ENCODE measurements around the gene MYO18B.

MYO18B gene

GRCh38 chr22:25752615-25753214 lies 10.7 kb downstream of the MYO18B start:
- Histone ChIP-seq H3K4me1 (ENCODE audit: low read length) (no peaks in the 10 kb centered on the region), H3K9me2 (replicated peaks; ENCODE audit: insufficient read depth, low read length) (no peaks in the 10 kb centered on the region), H4K20me1 (ENCODE audit: insufficient read depth, low read length) (no peaks in the 10 kb centered on the region), H3K9me3 (replicated peaks; ENCODE audit: insufficient read depth, low read length) (no peaks in the 10 kb centered on the region), H3K36me3 (replicated peaks; ENCODE audit: insufficient read depth, low read length) (no peaks in the 10 kb centered on the region), H2AFZ (ENCODE audit: low read length) (no peak overlapping the region), H3K9ac (ENCODE audit: low read length) (no peak overlapping the region), H3K27me3 (replicated peaks; ENCODE audit: insufficient read depth, low read length) (peaks cover 24% of the 10 kb centered on the region), H3F3A (ENCODE audit: insufficient read depth, low read length) (no peaks in the 10 kb centered on the region), H3K27ac (ENCODE audit: low read length) (no peak overlapping the region), H3K4me3 (ENCODE audit: low read length) (no peak overlapping the region), H3K4me2 (ENCODE audit: low read depth, low read length) (no peak overlapping the region), H3K79me2 (ENCODE audit: low read length) (no peaks in the 10 kb centered on the region)
- DNase-seq = no peak
- TF ChIP-seq EZH2phosphoT487 (IDR thresholded peaks at IDR 0.05; ENCODE audit: low read length) (no peak), CTCF (IDR thresholded peaks at IDR 0.05; ENCODE audit: low read length) (no peak), EZH2 (optimal IDR thresholded peaks at IDR 0.05; ENCODE audit: low read depth, low read length) (no peak)

- H3K4me1 ChIP-seq (ENCODE audit: low read length) = no peaks in the 10 kb centered on the region
- H4K20me1 ChIP-seq (ENCODE audit: insufficient read depth, low read length) = no peaks in the 10 kb centered on the region
- H3K4me3 ChIP-seq (ENCODE audit: low read length) = no peak overlapping the region
- H3K27me3 ChIP-seq (replicated peaks; ENCODE audit: insufficient read depth, low read length) = peaks cover 19% of the 10 kb centered on the region
- H2AFZ ChIP-seq (ENCODE audit: low read length) = no peak overlapping the region
- H3K36me3 ChIP-seq (replicated peaks; ENCODE audit: insufficient read depth, low read length) = no peaks in the 10 kb centered on the region
- no peaks in the 10 kb centered on the region for H3K9me2 ChIP-seq (replicated peaks; ENCODE audit: insufficient read depth, low read length)
- TF ChIP-seq CTCF (IDR thresholded peaks at IDR 0.05; ENCODE audit: low read length) (no peak), EZH2 (optimal IDR thresholded peaks at IDR 0.05; ENCODE audit: low read depth, low read length) (no peak), EZH2phosphoT487 (IDR thresholded peaks at IDR 0.05; ENCODE audit: low read length) (no peak)
- DNase-seq = no peak
- no peak overlapping the region for H3K9ac ChIP-seq (ENCODE audit: low read length)
- H3K79me2 ChIP-seq (ENCODE audit: low read length) = no peaks in the 10 kb centered on the region
- no peaks in the 10 kb centered on the region for H3F3A ChIP-seq (ENCODE audit: insufficient read depth, low read length)
- no peaks in the 10 kb centered on the region for H3K9me3 ChIP-seq (replicated peaks; ENCODE audit: insufficient read depth, low read length)
- no peak overlapping the region for H3K4me2 ChIP-seq (ENCODE audit: low read depth, low read length)
- no peak overlapping the region for H3K27ac ChIP-seq (ENCODE audit: low read length)
These were observed 11.3 kb downstream of the MYO18B start for GRCh38 chr22:25753252-25753651.

DNA sequence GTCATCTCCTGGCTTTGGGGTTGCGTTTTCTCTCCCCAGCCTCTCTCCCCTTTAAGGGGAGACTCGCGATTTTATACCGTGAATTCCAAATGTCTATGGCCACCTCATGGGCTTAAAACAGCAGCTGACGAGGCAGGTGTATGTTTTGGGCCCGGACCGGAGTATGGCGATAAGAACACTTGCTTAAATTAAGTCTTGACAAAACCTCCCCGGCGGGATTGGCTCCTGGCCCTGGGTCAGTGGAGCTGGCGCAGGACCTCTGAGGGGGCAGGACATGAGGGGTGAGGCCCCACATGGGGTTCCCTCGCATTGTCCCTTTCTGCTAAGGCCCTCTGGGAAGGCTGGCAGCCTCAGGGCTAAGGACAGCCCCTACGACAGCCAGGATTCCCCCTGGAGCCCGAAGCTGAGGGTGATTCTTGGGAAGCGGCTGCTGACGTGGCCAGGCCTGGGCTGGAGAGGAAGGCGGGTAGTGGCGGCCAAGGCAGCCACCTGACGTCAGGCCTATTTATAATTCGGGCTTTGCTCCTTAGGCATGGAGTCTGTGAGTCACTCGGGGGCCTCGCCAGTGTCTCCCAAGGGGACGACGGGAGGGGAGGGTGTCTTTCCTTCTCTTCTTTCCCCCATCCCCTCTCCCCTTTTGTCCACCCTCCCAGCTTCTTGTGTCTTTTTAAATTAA lies 12.7 kb downstream of the MYO18B start:
- TF ChIP-seq EZH2 (optimal IDR thresholded peaks at IDR 0.05; ENCODE audit: low read depth, low read length) (no peak), EZH2phosphoT487 (IDR thresholded peaks at IDR 0.05; ENCODE audit: low read length) (no peak), CTCF (IDR thresholded peaks at IDR 0.05; ENCODE audit: low read length) (no peak)

More for the DNA sequence above, 12.7 kb downstream of the MYO18B start:
- no peaks in the 10 kb centered on the region for H3K9me2 ChIP-seq (replicated peaks; ENCODE audit: insufficient read depth, low read length)
- no peak overlapping the region for H3K9ac ChIP-seq (ENCODE audit: low read length)
- no peaks in the 10 kb centered on the region for H3F3A ChIP-seq (ENCODE audit: insufficient read depth, low read length)
- no peaks in the 10 kb centered on the region for H3K4me1 ChIP-seq (ENCODE audit: low read length)
- no peak overlapping the region for H2AFZ ChIP-seq (ENCODE audit: low read length)
- no peak overlapping the region for H3K27ac ChIP-seq (ENCODE audit: low read length)
- H3K27me3 ChIP-seq (replicated peaks; ENCODE audit: insufficient read depth, low read length) = peaks cover 9% of the 10 kb centered on the region
- no peaks in the 10 kb centered on the region for H3K36me3 ChIP-seq (replicated peaks; ENCODE audit: insufficient read depth, low read length)
- no peak overlapping the region for H3K4me2 ChIP-seq (ENCODE audit: low read depth, low read length)
- no peaks in the 10 kb centered on the region for H3K79me2 ChIP-seq (ENCODE audit: low read length)
- H3K4me3 ChIP-seq (ENCODE audit: low read length) = no peak overlapping the region
- no peak for DNase-seq
- no peaks in the 10 kb centered on the region for H4K20me1 ChIP-seq (ENCODE audit: insufficient read depth, low read length)
- H3K9me3 ChIP-seq (replicated peaks; ENCODE audit: insufficient read depth, low read length) = no peaks in the 10 kb centered on the region
